ES-I3 (cell line): Measurements from ENCODE around the gene AFF4.

Experiments used
- H3K36me3 ChIP-seq: 2 replicates; pipeline ENCODE4 v1.6.1; 2013; ENCODE audit warnings: mild to moderate bottlenecking, low read length, control low read depth, moderate library complexity; ENCODE audit not compliant: insufficient read depth
- H3K4me1 ChIP-seq: 2 replicates; pipeline ENCODE4 v1.6.1; 2013; ENCODE audit warnings: mild to moderate bottlenecking, control low read depth, low read length; ENCODE audit not compliant: insufficient read depth
- H3K9ac ChIP-seq: 2 replicates; pipeline ENCODE4 v1.6.1; 2013; ENCODE audit warnings: low read depth, mild to moderate bottlenecking, low read length, moderate library complexity
- H3K9me3 ChIP-seq: 2 replicates; pipeline ENCODE4 v1.6.1; 2013; ENCODE audit warnings: mild to moderate bottlenecking, low read length, moderate library complexity; ENCODE audit not compliant: control insufficient read depth, insufficient read depth

Gene AFF4

GRCh38 chr5:132827943-132828673, 135.3 kb downstream of the AFF4 start:
- H3K9me3 ChIP-seq, result no peaks in the 10 kb centered on the region
- H3K9ac ChIP-seq, result no peak overlapping the region
- H3K36me3 ChIP-seq, result no peaks in the 10 kb centered on the region
- peaks cover 19% of the 10 kb centered on the region; the same call in 1 of the 2 replicates for H3K4me1 ChIP-seq

GRCh38 chr5:132826424-132827082, 136.9 kb downstream of the AFF4 start:
- Histone ChIP-seq H3K9me3 (no peaks in the 10 kb centered on the region), H3K36me3 (no peaks in the 10 kb centered on the region), H3K4me1 (peaks cover 19% of the 10 kb centered on the region; the same call in 1 of the 2 replicates), H3K9ac (peak overlapping the region; percentile 58; the same call in 1 of the 2 replicates)

GRCh38 chr5:132825834-132826391, 137.5 kb downstream of the AFF4 start:
- Histone ChIP-seq H3K9me3 (no peaks in the 10 kb centered on the region), H3K36me3 (no peaks in the 10 kb centered on the region), H3K9ac (peak overlapping the region; percentile 58), H3K4me1 (peaks cover 19% of the 10 kb centered on the region; the same call in 1 of the 2 replicates)
